ENCODE data around the gene GIMAP8. TPM values are rescaled to one million over a fixed set of nuclear protein-coding genes. Genes with fewer than 3 reads are reported as not detected.

The GIMAP8 gene
- total and polyA plus RNA-seq, 2 experiments from 2014 or later, result 0.06 TPM; not detected in 1

- Histone ChIP-seq H3K36me3 (ENCODE audit: insufficient read depth) (peaks cover 5% of the 10 kb centered on the region; the same call in 1 of the 2 replicates), H2AFZ (no peak overlapping the region), H3K79me2 (replicated peaks; ENCODE audit: insufficient read depth) (peaks cover 26% of the 10 kb centered on the region), H3K4me3 (no peak overlapping the region), H3K4me2 (no peak overlapping the region), H3K4me1 (ENCODE audit: insufficient read depth) (peaks cover 25% of the 10 kb centered on the region), H3K27me3 (ENCODE audit: insufficient read depth) (no peaks in the 10 kb centered on the region), H3K9me2 (ENCODE audit: insufficient read depth) (no peaks in the 10 kb centered on the region), H3K27ac (ENCODE audit: low read depth) (no peak overlapping the region), H4K20me1 (replicated peaks; ENCODE audit: insufficient read depth) (no peaks in the 10 kb centered on the region; the same call in 1 of the 2 replicates), H3F3A (replicated peaks; ENCODE audit: low read depth) (peaks cover 21% of the 10 kb centered on the region)
- DNase-seq (ENCODE audit: low spot score) (no peak), ATAC-seq (no peak)
- peaks cover 43% of the 10 kb centered on the region for H3K4me1 Mint-ChIP-seq
- H3K4me3 Mint-ChIP-seq, result no peak overlapping the region; the same call in 2 of the 3 replicates
- H3K27me3 Mint-ChIP-seq (ENCODE audit: insufficient read depth, low read depth, poor library complexity), result peaks cover 30% of the 10 kb centered on the region
- H3K36me3 Mint-ChIP-seq (ENCODE audit: low read depth), result peaks cover 49% of the 10 kb centered on the region
- H3K27ac Mint-ChIP-seq, result peak overlapping the region; percentile 61; the same call in 1 of the 2 replicates
- no peaks in the 10 kb centered on the region; the same call in none of the 3 replicates for H3K9me3 Mint-ChIP-seq
- TF ChIP-seq JUNB (IDR thresholded peaks at IDR 0.05; ENCODE audit: unreplicated experiment), result no peak
- TF ChIP-seq STAT1 (IDR thresholded peaks at IDR 0.05; ENCODE audit: unreplicated experiment), result no peak
- TF ChIP-seq ZNF331 (CRISPR knock-in tag; IDR thresholded peaks at IDR 0.05; ENCODE audit: low read depth), result no peak
- no peak for TF ChIP-seq NANOG (IDR thresholded peaks at IDR 0.05; ENCODE audit: borderline replicate concordance)
- TF ChIP-seq CTCF (conservative IDR thresholded peaks at IDR 0.05; ENCODE audit: low read depth in 2 of 2), result no peak
- no peak for TF ChIP-seq EZH2 (IDR thresholded peaks at IDR 0.05; ENCODE audit: low read depth, unreplicated experiment)
- TF ChIP-seq ETS1 (IDR thresholded peaks at IDR 0.05), result no peak
- TF ChIP-seq POLR2AphosphoS5 (IDR thresholded peaks at IDR 0.05; ENCODE audit: low read depth), result no peak
- TF ChIP-seq CREB1 (CRISPR knock-in tag; IDR thresholded peaks at IDR 0.05; ENCODE audit: low read depth), result no peak
- TF ChIP-seq ZNF462 (CRISPR knock-in tag; IDR thresholded peaks at IDR 0.05), result no peak
Observed at GRCh38 chr7:150408393-150409299, 41.8 kb upstream of the GIMAP8 start.

Measured in GM23338 (cell line).